Activated T-cell treated with anti-CD3 and anti-CD28 coated beads, Interleukin-2, amount 50 U/mL, for 48 hours (primary cell): ENCODE data around the gene SERPINB5.

Source experiments
- DNase-seq, 2 experiments: peaks; one replicate each; pipeline ENCODE4 v3.0.0-alpha.2; 2020

Gene SERPINB5

DNA sequence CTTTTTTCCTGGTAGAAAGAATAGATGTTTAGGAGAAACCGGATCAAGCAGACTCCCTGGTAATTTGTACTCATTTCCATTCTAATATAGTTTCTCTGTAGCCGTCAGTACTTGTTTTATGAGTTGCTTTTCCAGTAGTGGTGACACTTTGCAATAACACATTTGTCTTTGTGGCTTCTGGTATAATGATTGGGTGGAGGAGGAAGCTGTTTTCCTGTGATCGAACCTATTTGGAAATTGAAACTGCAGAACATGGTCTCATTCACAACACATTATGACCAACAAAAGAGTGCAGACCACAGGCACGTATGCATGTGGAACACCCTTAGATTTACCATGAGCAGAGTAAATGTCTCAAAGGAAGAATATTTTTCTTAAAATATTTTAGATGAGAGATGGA lies 57.9 kb downstream of the SERPINB5 start:
- DNase-seq, result no peak

DNA sequence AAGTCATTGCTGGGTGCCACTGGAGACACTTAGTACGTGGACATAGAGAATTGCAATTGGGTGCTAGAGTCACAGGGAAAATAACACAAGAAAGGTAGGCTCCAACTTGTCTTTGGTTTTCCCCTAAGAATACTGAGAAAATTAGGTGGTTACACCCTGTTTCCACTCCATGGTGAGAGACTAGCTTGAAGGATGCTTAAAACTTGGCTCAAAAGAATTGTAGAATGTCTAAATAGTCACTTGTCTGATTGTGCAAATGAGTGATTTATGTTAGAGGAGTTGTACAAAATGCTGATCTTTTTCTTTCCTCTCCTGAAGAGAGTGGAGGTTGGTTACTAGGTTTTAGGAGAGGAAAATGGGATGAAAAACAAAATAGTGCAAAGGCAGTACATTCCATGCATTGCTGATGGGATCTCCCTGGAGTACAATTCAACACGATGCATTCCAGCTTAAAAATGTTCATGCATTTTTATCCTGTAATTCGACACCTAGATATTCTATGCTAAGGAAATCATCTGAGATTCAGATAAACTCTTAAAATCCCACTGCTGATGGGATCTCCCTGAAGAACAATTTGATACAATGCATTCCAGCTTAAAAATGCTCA lies 63.2 kb downstream of the SERPINB5 start:
- DNase-seq, result no peak

GRCh38 chr18:63542069-63542468 lies 65.3 kb downstream of the SERPINB5 start, which contains the start of gene SERPINB12:
Gene SERPINB12 (plus strand): TSS chr18:63542369. CDS start chr18:63556160, 13,791 bp downstream.
- DNase-seq, result no peak

GRCh38 chr18:63544017-63544416 lies 67.3 kb downstream of the SERPINB5 start:
- no peak for DNase-seq

- DNase-seq, result no peak
Observed at GRCh38 chr18:63545000-63545399, 68.2 kb downstream of the SERPINB5 start.

DNA sequence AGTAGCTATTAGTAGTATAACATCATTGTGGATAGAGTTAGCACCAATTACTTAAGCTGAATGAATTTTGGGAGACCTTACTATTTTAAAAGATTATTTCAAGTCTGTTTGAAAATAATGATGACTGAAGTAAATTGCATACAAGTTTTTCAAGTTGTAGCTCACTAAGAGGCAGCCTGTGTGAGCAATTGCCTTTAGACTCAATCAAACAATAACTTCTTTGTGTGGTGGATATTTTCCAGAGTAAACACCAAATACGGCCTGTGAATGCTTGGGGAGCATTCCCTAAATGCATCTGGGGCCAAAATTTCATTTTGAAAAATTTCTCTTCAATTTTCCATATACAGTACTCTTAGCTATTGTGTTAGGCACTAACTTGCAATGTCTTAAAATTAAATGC lies 73.3 kb downstream of the SERPINB5 start:
- no peak for DNase-seq

GRCh38 chr18:63551769-63552168 lies 75.0 kb downstream of the SERPINB5 start:
- DNase-seq, result no peak

- DNase-seq, result no peak
Observed at GRCh38 chr18:63552581-63552980, 75.8 kb downstream of the SERPINB5 start.

- no peak for DNase-seq
Observed at GRCh38 chr18:63553081-63553480, 76.3 kb downstream of the SERPINB5 start.
